IMR-90 (cell line): ENCODE measurements around the gene PLPP1. TPM values are rescaled to one million over a fixed set of nuclear protein-coding genes. Genes with fewer than 3 reads are reported as not detected.

Experiments
- ATAC-seq: fragments of 200-7000 bp; cut with Tn5 transposase; 2 replicates; pipeline ENCODE4 v1.9.1; 2020; ENCODE audit warnings: low read depth, mild to moderate bottlenecking, moderate library complexity
- BruUV-seq: library from RNA; stranded (reverse); fragments of 400-500 nt; replicated peaks from 2 replicates; lab custom pipeline; 2021; lab: Mats Ljungman, UMichigan
- CTCF ChIA-PET: fragments of 300-600 bp; formaldehyde crosslinking; extraction: SDS; loops from one replicate; lab custom pipeline; 2021; ENCODE audit warnings: antibody characterized with exemption; lab: Yijun Ruan, JAX
- POLR2A ChIA-PET: fragments of 300-600 bp; sonication (Branson Sonifier 250); formaldehyde crosslinking; loops from one replicate; lab custom pipeline; 2022; ENCODE audit warnings: antibody characterized with exemption; ENCODE audit not compliant: unreplicated experiment; lab: Charles Lee
- DNase-seq: peaks from one replicate; pipeline ENCODE4 v3.0.0; 2013
- H2AFZ ChIP-seq: replicated peaks from 2 replicates; pipeline ENCODE3; 2013; ENCODE audit warnings: low read length, mild to moderate bottlenecking; ENCODE audit not compliant: poor library complexity
- H2AK5ac ChIP-seq: 2 replicates; pipeline ENCODE4 v1.6.1; 2013; ENCODE audit warnings: low read depth, low read length, inconsistent platforms
- H2AK9ac ChIP-seq: replicated peaks from 2 replicates; pipeline ENCODE3; 2013; ENCODE audit warnings: mild to moderate bottlenecking, low read depth, low read length, moderate library complexity; ENCODE audit not compliant: poor library complexity
- H2BK120ac ChIP-seq: 2 replicates; pipeline ENCODE4 v1.6.1; 2013; ENCODE audit warnings: low read depth, low read length, inconsistent platforms
- H2BK15ac ChIP-seq: 3 replicates; pipeline ENCODE4 v1.6.1; 2013; ENCODE audit warnings: low read depth, low read length, inconsistent platforms
- H2BK20ac ChIP-seq: 2 replicates; pipeline ENCODE4 v1.6.1; 2013; ENCODE audit warnings: low read depth, mild to moderate bottlenecking, inconsistent platforms, low read length, moderate library complexity
- H2BK5ac ChIP-seq: 2 replicates; pipeline ENCODE4 v1.6.1; 2013; ENCODE audit warnings: mild to moderate bottlenecking, low read depth, low read length, inconsistent platforms; ENCODE audit not compliant: poor library complexity, severe bottlenecking
- H3K14ac ChIP-seq: replicated peaks from 2 replicates; pipeline ENCODE4 v1.6.1; 2013; ENCODE audit warnings: low read depth, low read length, inconsistent platforms
- H3K18ac ChIP-seq: 2 replicates; pipeline ENCODE4 v1.6.1; 2013; ENCODE audit warnings: low read depth, low read length, control low read depth
- H3K23ac ChIP-seq: 2 replicates; pipeline ENCODE4 v1.6.1; 2013; ENCODE audit warnings: low read depth, low read length, inconsistent platforms
- H3K27ac ChIP-seq: 2 replicates; pipeline ENCODE4 v1.5.1; 2013; ENCODE audit warnings: mild to moderate bottlenecking, control low read depth, low read length; ENCODE audit not compliant: insufficient read depth
- H3K27me3 ChIP-seq: 2 replicates; pipeline ENCODE4 v1.6.1; 2013; ENCODE audit warnings: low read length; ENCODE audit not compliant: control insufficient read depth, insufficient read depth
- H3K36me3 ChIP-seq: 2 replicates; pipeline ENCODE4 v1.6.1; 2013; ENCODE audit warnings: low read length, mixed read lengths; ENCODE audit not compliant: control insufficient read depth, insufficient read depth
- H3K4ac ChIP-seq: 2 replicates; pipeline ENCODE4 v1.6.1; 2013; ENCODE audit warnings: low read depth, low read length, inconsistent platforms
- H3K4me1 ChIP-seq: 2 replicates; pipeline ENCODE4 v1.6.1; 2013; ENCODE audit warnings: low read length, mixed read lengths; ENCODE audit not compliant: control insufficient read depth, insufficient read depth
- H3K4me2 ChIP-seq: 2 replicates; pipeline ENCODE4 v1.6.1; 2013; ENCODE audit warnings: low read depth, mild to moderate bottlenecking, control low read depth, low read length, moderate library complexity
- H3K4me3 ChIP-seq: 2 replicates; pipeline ENCODE4 v1.5.1; 2013; ENCODE audit warnings: low read depth, mild to moderate bottlenecking, control low read depth, low read length, moderate library complexity; ENCODE audit not compliant: insufficient read depth
- H3K56ac ChIP-seq: 2 replicates; pipeline ENCODE4 v1.6.1; 2013; ENCODE audit warnings: low read length, inconsistent platforms; ENCODE audit not compliant: insufficient read depth; ENCODE audit errors: extremely low read depth
- H3K79me1 ChIP-seq, 2 experiments: 2 replicates each; pipeline ENCODE4 v1.6.1; 2013; ENCODE audit warnings: low read length in 2 of 2, inconsistent platforms in 1 of 2, low read depth in 1 of 2
- H3K9ac ChIP-seq: 2 replicates; pipeline ENCODE4 v1.6.1; 2013; ENCODE audit warnings: low read depth, low read length, control low read depth
- H3K9me1 ChIP-seq: 2 replicates; pipeline ENCODE4 v1.6.1; 2013; ENCODE audit warnings: low read length, inconsistent platforms; ENCODE audit not compliant: insufficient read depth
- H3K9me3 ChIP-seq: 2 replicates; pipeline ENCODE4 v1.6.1; 2013; ENCODE audit warnings: low read length; ENCODE audit not compliant: control insufficient read depth, insufficient read depth
- H4K20me1 ChIP-seq: 2 replicates; pipeline ENCODE4 v1.6.1; 2013; ENCODE audit warnings: low read length, inconsistent platforms; ENCODE audit not compliant: insufficient read depth
- H4K5ac ChIP-seq: 2 replicates; pipeline ENCODE4 v1.6.1; 2013; ENCODE audit warnings: mild to moderate bottlenecking, low read depth, low read length, control low read depth
- H4K8ac ChIP-seq, 2 experiments: 2 replicates each; pipeline ENCODE4 v1.6.1; 2013; ENCODE audit warnings: low read depth in 2 of 2, low read length in 2 of 2, control low read depth in 1 of 2, inconsistent platforms in 1 of 2
- H4K91ac ChIP-seq: 2 replicates; pipeline ENCODE4 v1.6.1; 2013; ENCODE audit warnings: low read depth, low read length, inconsistent platforms; ENCODE audit not compliant: insufficient read depth
- BHLHE40 ChIP-seq: fragments of 150-350 bp; IDR thresholded peaks from 2 replicates; pipeline ENCODE4 v1.6.1; 2016; ENCODE audit warnings: mild to moderate bottlenecking, low read depth, low read length
- CEBPB ChIP-seq: IDR thresholded peaks from 2 replicates; pipeline ENCODE4 v1.6.1; 2012; ENCODE audit warnings: low read depth, low read length, improper control_type of control experiment
- CHD1 ChIP-seq: IDR thresholded peaks from 2 replicates; pipeline ENCODE4 v1.6.1; 2012; ENCODE audit warnings: low read depth, low read length, improper control_type of control experiment
- FOS ChIP-seq: fragments of 150-350 bp; IDR thresholded peaks from 2 replicates; pipeline ENCODE4 v1.6.1; 2016; ENCODE audit warnings: low read depth, low read length
- MAFK ChIP-seq: IDR thresholded peaks from 2 replicates; pipeline ENCODE4 v1.6.1; 2012; ENCODE audit warnings: low read depth, low read length, improper control_type of control experiment
- MAZ ChIP-seq: IDR thresholded peaks from 2 replicates; pipeline ENCODE4 v1.6.1; 2012; ENCODE audit warnings: low read depth, mild to moderate bottlenecking, low read length, improper control_type of control experiment, moderate library complexity, borderline replicate concordance
- NFE2L2 ChIP-seq: fragments of 150-350 bp; IDR thresholded peaks from 2 replicates; pipeline ENCODE4 v1.6.1; 2016; ENCODE audit warnings: low read depth, mild to moderate bottlenecking, low read length
- POLR2A ChIP-seq: IDR thresholded peaks from 2 replicates; pipeline ENCODE4 v1.6.1; 2012; ENCODE audit warnings: mild to moderate bottlenecking, low read depth, low read length
- RAD21 ChIP-seq: IDR thresholded peaks from 2 replicates; pipeline ENCODE4 v1.6.1; 2012; ENCODE audit warnings: low read length, improper control_type of control experiment
- RCOR1 ChIP-seq: IDR thresholded peaks from 2 replicates; pipeline ENCODE4 v1.6.1; 2012; ENCODE audit warnings: mild to moderate bottlenecking, low read length, improper control_type of control experiment; ENCODE audit not compliant: insufficient replicate concordance
- SMC3 ChIP-seq: fragments of 150-350 bp; IDR thresholded peaks from 2 replicates; pipeline ENCODE4 v1.6.1; 2016; ENCODE audit warnings: low read depth, mild to moderate bottlenecking, antibody characterized with exemption, low read length, moderate library complexity
- WGBS, 2 experiments: methylation state at CpG; one replicate each; pipeline versions ENCODE4 v1.1.5 to v1.1.7; 2013; ENCODE audit warnings: missing lambda C conversion rate in 2 of 2; ENCODE audit not compliant: insufficient read length in 1 of 2; ENCODE audit errors: extremely low coverage in 2 of 2; 5-methylcytosine and 5-hydroxymethylcytosine counted together
- dilution Hi-C: fragments of 300-500 bp; cut with HindIII; formaldehyde crosslinking; loops from one replicate; pipeline ENCODE4 v1.14.3; 2018; ENCODE audit warnings: low sequenced_read_pairs; ENCODE audit not compliant: unreplicated experiment
- in situ Hi-C: fragments of 300-500 bp; cut with MboI; formaldehyde crosslinking; loops from 3 replicates; pipeline ENCODE4 v1.14.3; 2019; ENCODE audit warnings: low sequenced_read_pairs, inconsistent platforms, mixed read lengths
- intact Hi-C: fragments of 100-400 bp; cut with micrococcal nuclease; formaldehyde crosslinking; loops from 2 replicates; pipeline ENCODE4 v1.10.0; 2022
- polyA plus RNA-seq, 3 experiments: library from polyadenylated mRNA; depleted of rRNA; stranded (reverse); fragments of >200 nt; gene quantifications; 2 replicates each; pipeline ENCODE4 v1.2.3, GENCODE V29; 2012; ENCODE audit warnings: low replicate concordance in 1 of 3
- total RNA-seq: library from RNA; depleted of rRNA; stranded (reverse); fragments of >200 nt; gene quantifications from 2 replicates; pipeline ENCODE4 v1.2.3, GENCODE V29; 2012
- TF ChIP-seq, protein P1 (sequence below): conservative IDR thresholded peaks from 2 replicates; pipeline ENCODE4 v1.5.1; 2012; ENCODE audit warnings: mild to moderate bottlenecking, low read depth, low read length, improper control_type of control experiment
- TF ChIP-seq, protein P2 (sequence below): fragments of 150-350 bp; IDR thresholded peaks from 2 replicates; pipeline ENCODE4 v1.6.1; 2017; ENCODE audit warnings: mild to moderate bottlenecking, antibody characterized with exemption, low read length, low read depth

Gene PLPP1
- total and polyA plus RNA-seq, 2 of the 4 experiments (the other 2 are of a cell fraction): 19.2 to 21.3 TPM

DNA sequence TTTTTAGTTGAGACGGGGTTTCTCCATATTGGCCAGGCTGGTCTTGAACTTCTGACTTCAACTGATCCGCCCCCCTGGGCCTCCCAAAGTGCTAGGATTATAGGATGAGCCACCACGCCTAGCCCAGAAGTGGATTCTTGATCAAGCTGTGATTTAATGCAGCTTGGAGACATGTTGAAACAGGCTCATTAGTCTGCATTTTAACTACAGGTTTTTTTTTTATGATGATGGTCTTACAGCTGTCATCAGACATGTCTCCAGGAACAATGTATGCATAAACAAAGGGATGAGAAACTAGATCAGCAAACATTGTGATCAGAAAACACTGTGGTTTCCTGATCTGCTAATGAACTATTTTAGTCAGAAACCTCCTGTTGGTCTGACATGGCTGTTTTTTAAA lies 30.0 kb upstream of the PLPP1 start:
- intact Hi-C loops (no loop called here), in situ Hi-C loops (no loop called here), dilution Hi-C loops (no loop called here)
- H3K27me3 ChIP-seq: no peaks in the 10 kb centered on the region
- H3K9me1 ChIP-seq: no peaks in the 10 kb centered on the region
- H3K79me1 ChIP-seq: no peaks in the 10 kb centered on the region
- no peaks in the 10 kb centered on the region for H3K9me3 ChIP-seq
- no peak overlapping the region for H2AK9ac ChIP-seq
- H3K4me3 ChIP-seq: no peak overlapping the region
- WGBS, 2 experiments: 70% methylated on average over 3 of the region's 3 CpGs; no CpG with 5 or more reads in 1 of the 2 experiments
- no TSS peak for BruUV-seq
- no peak overlapping the region for H3K9ac ChIP-seq
- H4K91ac ChIP-seq: no peak overlapping the region
- H4K8ac ChIP-seq: no peak overlapping the region
- no peak overlapping the region for H2BK20ac ChIP-seq
- H3K4me1 ChIP-seq: no peaks in the 10 kb centered on the region; the same call in 1 of the 2 replicates
- no peak overlapping the region for H4K5ac ChIP-seq
- ATAC-seq: no peak
- H2AK5ac ChIP-seq: no peak overlapping the region
- H3K27ac ChIP-seq: no peak overlapping the region
- no peak overlapping the region for H2BK15ac ChIP-seq
- TF ChIP-seq SMC3 (no peak), CEBPB (no peak), CHD1 (no peak), BHLHE40 (no peak), POLR2A (no peak), MAZ (no peak), RAD21 (no peak), FOS (no peak), NFE2L2 (no peak), RCOR1 (no peak), MAFK (no peak)
- TF ChIP-seq, protein P1, sequence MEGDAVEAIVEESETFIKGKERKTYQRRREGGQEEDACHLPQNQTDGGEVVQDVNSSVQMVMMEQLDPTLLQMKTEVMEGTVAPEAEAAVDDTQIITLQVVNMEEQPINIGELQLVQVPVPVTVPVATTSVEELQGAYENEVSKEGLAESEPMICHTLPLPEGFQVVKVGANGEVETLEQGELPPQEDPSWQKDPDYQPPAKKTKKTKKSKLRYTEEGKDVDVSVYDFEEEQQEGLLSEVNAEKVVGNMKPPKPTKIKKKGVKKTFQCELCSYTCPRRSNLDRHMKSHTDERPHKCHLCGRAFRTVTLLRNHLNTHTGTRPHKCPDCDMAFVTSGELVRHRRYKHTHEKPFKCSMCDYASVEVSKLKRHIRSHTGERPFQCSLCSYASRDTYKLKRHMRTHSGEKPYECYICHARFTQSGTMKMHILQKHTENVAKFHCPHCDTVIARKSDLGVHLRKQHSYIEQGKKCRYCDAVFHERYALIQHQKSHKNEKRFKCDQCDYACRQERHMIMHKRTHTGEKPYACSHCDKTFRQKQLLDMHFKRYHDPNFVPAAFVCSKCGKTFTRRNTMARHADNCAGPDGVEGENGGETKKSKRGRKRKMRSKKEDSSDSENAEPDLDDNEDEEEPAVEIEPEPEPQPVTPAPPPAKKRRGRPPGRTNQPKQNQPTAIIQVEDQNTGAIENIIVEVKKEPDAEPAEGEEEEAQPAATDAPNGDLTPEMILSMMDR: no peak
- TF ChIP-seq, protein P2, sequence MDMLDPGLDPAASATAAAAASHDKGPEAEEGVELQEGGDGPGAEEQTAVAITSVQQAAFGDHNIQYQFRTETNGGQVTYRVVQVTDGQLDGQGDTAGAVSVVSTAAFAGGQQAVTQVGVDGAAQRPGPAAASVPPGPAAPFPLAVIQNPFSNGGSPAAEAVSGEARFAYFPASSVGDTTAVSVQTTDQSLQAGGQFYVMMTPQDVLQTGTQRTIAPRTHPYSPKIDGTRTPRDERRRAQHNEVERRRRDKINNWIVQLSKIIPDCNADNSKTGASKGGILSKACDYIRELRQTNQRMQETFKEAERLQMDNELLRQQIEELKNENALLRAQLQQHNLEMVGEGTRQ: no peak
- no peak overlapping the region for H2AFZ ChIP-seq
- no peaks in the 10 kb centered on the region for H4K20me1 ChIP-seq
- H2BK5ac ChIP-seq: no peak overlapping the region
- no peak overlapping the region for H3K4ac ChIP-seq
- POLR2A ChIA-PET: no interaction called here
- H3K56ac ChIP-seq: no peak overlapping the region
- H3K36me3 ChIP-seq: no peaks in the 10 kb centered on the region
- no peak overlapping the region for H3K18ac ChIP-seq
- DNase-seq: no peak
- H3K23ac ChIP-seq: no peak overlapping the region
- H3K14ac ChIP-seq: no peak overlapping the region
- H3K4me2 ChIP-seq: no peak overlapping the region
- CTCF ChIA-PET: no interaction called here
- H2BK120ac ChIP-seq: no peak overlapping the region
